H1 (cell line): ENCODE measurements around the gene PI4KB. TPM values are rescaled to one million over a fixed set of nuclear protein-coding genes. Genes with fewer than 3 reads are reported as not detected.

ENCODE experiments used
- ATF3 ChIP-seq: IDR thresholded peaks from 2 replicates; pipeline ENCODE4 v1.6.1; 2011; ENCODE audit warnings: low read depth, mild to moderate bottlenecking, low read length; ENCODE audit not compliant: insufficient read depth
- BACH1 ChIP-seq: IDR thresholded peaks from 2 replicates; pipeline ENCODE4 v1.6.1; 2012; ENCODE audit warnings: low read length, improper control_type of control experiment
- CBX5 ChIP-seq: fragments of 300-800, 300-1000 bp; sonication (generic); IDR thresholded peaks from 2 replicates; pipeline ENCODE4 v1.7.1; 2016; ENCODE audit warnings: antibody characterized with exemption, low read length, low read depth
- CEBPB ChIP-seq: IDR thresholded peaks from 2 replicates; pipeline ENCODE4 v1.6.1; 2012; ENCODE audit warnings: low read depth, low read length
- CREB1 ChIP-seq: IDR thresholded peaks from 2 replicates; pipeline ENCODE4 v1.6.1; 2012; ENCODE audit warnings: inconsistent platforms
- EGR1 ChIP-seq: IDR thresholded peaks from 2 replicates; pipeline ENCODE4 v1.6.1; 2011; ENCODE audit warnings: low read depth, low read length, borderline replicate concordance
- EZH2 ChIP-seq: fragments of 200-600 bp; sonication (generic); IDR thresholded peaks from 2 replicates; pipeline ENCODE4 v1.7.1; 2012; ENCODE audit warnings: low read depth, mild to moderate bottlenecking, moderate library complexity, low read length, inconsistent platforms; ENCODE audit not compliant: severe bottlenecking
- FOSL1 ChIP-seq: IDR thresholded peaks from 2 replicates; pipeline ENCODE4 v1.6.1; 2011; ENCODE audit warnings: mild to moderate bottlenecking, low read depth, low read length, moderate library complexity; ENCODE audit not compliant: insufficient read depth
- JUN ChIP-seq: IDR thresholded peaks from 2 replicates; pipeline ENCODE4 v1.6.1; 2011; ENCODE audit warnings: low read depth, mild to moderate bottlenecking, improper control_type of control experiment, low read length
- KDM1A ChIP-seq: fragments of 200-600, 300-600 bp; sonication (generic); IDR thresholded peaks from 2 replicates; pipeline ENCODE4 v1.7.1; 2016; ENCODE audit warnings: mild to moderate bottlenecking, low read length, borderline replicate concordance
- KDM4A ChIP-seq: IDR thresholded peaks from one replicate; pipeline ENCODE4 v1.7.1; 2012; ENCODE audit warnings: low read depth, mild to moderate bottlenecking, moderate library complexity, low read length, inconsistent platforms; ENCODE audit not compliant: severe bottlenecking
- NANOG ChIP-seq: IDR thresholded peaks from 2 replicates; pipeline ENCODE4 v1.6.1; 2011; ENCODE audit warnings: low read length, low read depth, mild to moderate bottlenecking, inconsistent platforms; ENCODE audit not compliant: insufficient read depth, poor library complexity, severe bottlenecking
- PHF8 ChIP-seq: fragments of 200-600 bp; sonication (generic); conservative IDR thresholded peaks from 2 replicates; pipeline ENCODE4 v1.7.1; 2012; ENCODE audit warnings: low read depth, mild to moderate bottlenecking, inconsistent platforms, low read length, moderate library complexity
- POLR2A ChIP-seq, 2 experiments: IDR thresholded peaks; 1 replicate in 1 of 2; 2 replicates in 1 of 2; pipeline ENCODE4 v1.6.1; 2011; ENCODE audit warnings: low read depth in 2 of 2, low read length in 2 of 2, mild to moderate bottlenecking in 2 of 2; ENCODE audit errors: control extremely low read depth in 1 of 2
- RNF2 ChIP-seq: fragments of 200-900, 300-1000 bp; sonication (generic); IDR thresholded peaks from 2 replicates; pipeline ENCODE4 v1.7.1; 2016; ENCODE audit warnings: borderline replicate concordance, low read depth, mild to moderate bottlenecking, antibody characterized with exemption, low read length; ENCODE audit not compliant: poor library complexity, severe bottlenecking; ENCODE audit errors: missing control alignments
- SIRT6 ChIP-seq: IDR thresholded peaks from one replicate; pipeline ENCODE4 v1.7.1; 2012; ENCODE audit warnings: low read length, inconsistent platforms
- SUZ12 ChIP-seq: fragments of 200-600 bp; sonication (generic); IDR thresholded peaks from 2 replicates; pipeline ENCODE4 v1.6.1; 2012; ENCODE audit warnings: mild to moderate bottlenecking, inconsistent platforms, low read length, moderate library complexity, mixed read lengths
- TAF1 ChIP-seq: IDR thresholded peaks from 2 replicates; pipeline ENCODE4 v1.6.1; 2011; ENCODE audit warnings: mild to moderate bottlenecking, low read depth, low read length
- TAF7 ChIP-seq: optimal IDR thresholded peaks from 2 replicates; pipeline ENCODE3; 2011; ENCODE audit warnings: low read depth, mild to moderate bottlenecking, inconsistent platforms, low read length, moderate library complexity, borderline replicate concordance
- TCF12 ChIP-seq: IDR thresholded peaks from 2 replicates; pipeline ENCODE4 v1.6.1; 2011; ENCODE audit warnings: low read depth, mild to moderate bottlenecking, low read length
- TEAD4 ChIP-seq: IDR thresholded peaks from 2 replicates; pipeline ENCODE4 v1.6.1; 2012; ENCODE audit warnings: low read depth, low read length, inconsistent platforms, mixed read lengths
- polyA plus RNA-seq, 7 experiments: library from polyadenylated mRNA; depleted of rRNA in 3 of 7; stranded (reverse) in 5 of 7; unstranded in 2 of 7; fragments of >200 nt in 5 of 7; fragments of 200-250 nt in 2 of 7; gene quantifications; 1 replicate in 5 of 7; 2 replicates in 1 of 7; 4 replicates in 1 of 7; pipeline versions ENCODE4 v1.2.1 to v1.2.3, GENCODE V29; 2011 to 2013; ENCODE audit warnings: missing spikeins in 2 of 7, mixed read lengths in 2 of 7
- total RNA-seq: library from RNA; stranded (reverse); fragmentation: NEBNext Ultra II Directional; extraction: Animal tissue kit (Norgen Biotek cat#: 25700); gene quantifications from 2 replicates; pipeline ENCODE4 v1.2.1, GENCODE V29; 2021
- TF ChIP-seq, protein P1 (sequence below): IDR thresholded peaks from 2 replicates; pipeline ENCODE4 v1.6.1; 2012; ENCODE audit warnings: inconsistent platforms

PI4KB gene
- total and polyA plus RNA-seq, 2 of the 8 experiments (the other 6 are each of a cell fraction or from before 2014, with no cell fraction given): 30.1 to 37.1 TPM

GRCh38 chr1:151346769-151347522, 19.7 kb upstream of the PI4KB start, which contains the start of gene RFX5 (continued):
- TF ChIP-seq, protein P1, sequence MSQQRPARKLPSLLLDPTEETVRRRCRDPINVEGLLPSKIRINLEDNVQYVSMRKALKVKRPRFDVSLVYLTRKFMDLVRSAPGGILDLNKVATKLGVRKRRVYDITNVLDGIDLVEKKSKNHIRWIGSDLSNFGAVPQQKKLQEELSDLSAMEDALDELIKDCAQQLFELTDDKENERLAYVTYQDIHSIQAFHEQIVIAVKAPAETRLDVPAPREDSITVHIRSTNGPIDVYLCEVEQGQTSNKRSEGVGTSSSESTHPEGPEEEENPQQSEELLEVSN: peak; percentile 86
- TF ChIP-seq TEAD4: no peak
- no peak for TF ChIP-seq SUZ12
- no peak for TF ChIP-seq BACH1
- TF ChIP-seq FOSL1: no peak
- no peak for TF ChIP-seq EZH2
- TF ChIP-seq TAF7: peak; percentile 72
- TF ChIP-seq EGR1: peak; percentile 38; the same call in 1 of the 2 replicates
- peak; percentile 33 for TF ChIP-seq NANOG
- peak; percentile 77 for TF ChIP-seq TAF1
- no peak for TF ChIP-seq CEBPB
- peak; percentile 61; the same call in 1 of the 2 replicates for TF ChIP-seq TCF12
- TF ChIP-seq KDM4A: no peak
- TF ChIP-seq JUN: no peak
- TF ChIP-seq ATF3: no peak
- no peak for TF ChIP-seq SIRT6
- TF ChIP-seq CBX5: no peak
- TF ChIP-seq RNF2: no peak
- peak; percentile 70 to 82 for TF ChIP-seq POLR2A (IDR thresholded peaks at IDR 0.05; ENCODE audit: control extremely low read depth in 1 of 2, low read depth in 2 of 2, low read length in 2 of 2)
- peak; percentile 88 for TF ChIP-seq PHF8
- TF ChIP-seq KDM1A: 0 out of 2 replicates have a peak, but pooled peaks have one; percentile 16
- peak; percentile 94 for TF ChIP-seq CREB1
